HG02884 (cell line): ENCODE measurements around the gene TXNDC2.
"Not testable (repeated sequence)": the region's sequence is repeated elsewhere in the genome, so short reads cannot be mapped to it uniquely, and the experiment has no call there.

Experiments
- ATAC-seq: cut with Tn5 transposase; IDR thresholded peaks from one replicate; pipeline ENCODE4 v1.9.1; 2021; ENCODE audit warnings: mild to moderate bottlenecking, moderate library complexity; ENCODE audit not compliant: unreplicated experiment

TXNDC2 gene

DNA sequence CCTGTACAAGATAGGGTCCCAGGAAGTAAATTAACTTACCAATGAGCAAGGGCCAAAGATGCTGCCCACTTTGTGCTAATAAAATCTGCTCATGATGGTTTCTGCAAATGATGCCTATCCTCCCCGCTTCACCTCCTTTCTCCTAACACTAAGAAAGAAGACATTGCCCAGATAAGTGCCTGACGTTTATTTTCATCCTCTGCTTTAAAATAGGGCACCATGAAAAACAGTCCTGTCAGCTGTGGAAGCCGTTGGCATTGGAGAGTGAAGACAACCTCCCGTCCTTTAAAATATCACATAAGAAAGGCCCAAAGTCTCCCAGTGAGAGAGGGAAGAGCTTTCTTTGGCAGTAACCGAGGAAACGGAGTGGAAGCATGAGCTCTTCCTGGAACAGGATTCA, 1.7 kb upstream of the TXNDC2 start:
- ATAC-seq = no peak

GRCh38 chr18:9884532-9885140, 1.1 kb upstream of the TXNDC2 start:
- no peak for ATAC-seq

DNA sequence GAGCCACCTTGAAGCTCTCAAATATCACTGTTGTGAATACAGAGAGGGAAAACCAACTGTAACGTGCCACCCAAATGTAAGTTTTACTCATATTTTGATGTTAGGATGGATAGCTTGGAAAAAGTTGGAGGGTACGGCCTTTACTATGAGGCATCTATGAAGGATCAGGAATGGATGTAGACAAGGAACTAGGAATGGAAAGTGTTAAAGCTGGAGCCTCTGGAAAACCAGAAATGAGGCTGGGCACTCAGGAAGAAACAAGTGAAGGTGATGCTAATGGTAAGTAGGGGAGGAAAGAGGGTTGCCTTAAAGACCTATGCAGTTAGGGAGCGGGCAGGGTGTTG, 204 bp downstream of the TXNDC2 start:
- no peak for ATAC-seq

DNA sequence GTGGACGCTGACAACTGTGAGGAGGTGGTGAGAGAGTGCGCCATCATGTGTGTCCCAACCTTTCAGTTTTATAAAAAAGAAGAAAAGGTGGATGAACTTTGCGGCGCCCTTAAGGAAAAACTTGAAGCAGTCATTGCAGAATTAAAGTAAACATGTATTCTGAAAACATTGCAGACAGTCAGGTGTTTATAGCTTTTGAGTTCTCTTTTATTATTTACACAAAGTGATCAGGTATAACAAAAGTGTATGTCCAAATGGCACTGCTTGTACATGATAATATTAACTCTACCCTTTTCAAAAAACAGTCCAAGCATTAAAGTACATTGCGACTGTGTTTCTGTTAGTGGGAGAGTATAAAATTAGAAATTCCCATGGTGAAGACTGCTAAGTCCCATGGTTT, 2.2 kb downstream of the TXNDC2 start:
- no peak for ATAC-seq

DNA sequence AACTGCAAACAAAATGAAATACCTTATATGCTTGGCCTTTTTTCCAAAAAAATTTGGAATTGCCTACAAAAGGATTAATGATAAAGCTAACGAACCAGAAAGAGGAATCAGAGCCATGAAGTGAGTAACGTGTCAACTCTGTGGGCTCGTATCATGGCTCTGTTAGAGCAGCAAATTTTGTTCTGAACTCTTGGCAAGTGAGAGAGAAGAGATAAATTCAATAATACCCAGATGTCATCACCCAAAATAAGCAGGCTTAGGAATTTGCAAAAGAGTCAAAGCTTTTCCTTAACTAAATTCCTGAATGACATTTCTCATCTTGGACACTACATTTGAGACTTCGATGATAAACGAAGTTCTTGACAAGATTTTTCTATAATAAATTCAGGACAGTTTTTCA, 4.4 kb downstream of the TXNDC2 start:
- no peak for ATAC-seq

DNA sequence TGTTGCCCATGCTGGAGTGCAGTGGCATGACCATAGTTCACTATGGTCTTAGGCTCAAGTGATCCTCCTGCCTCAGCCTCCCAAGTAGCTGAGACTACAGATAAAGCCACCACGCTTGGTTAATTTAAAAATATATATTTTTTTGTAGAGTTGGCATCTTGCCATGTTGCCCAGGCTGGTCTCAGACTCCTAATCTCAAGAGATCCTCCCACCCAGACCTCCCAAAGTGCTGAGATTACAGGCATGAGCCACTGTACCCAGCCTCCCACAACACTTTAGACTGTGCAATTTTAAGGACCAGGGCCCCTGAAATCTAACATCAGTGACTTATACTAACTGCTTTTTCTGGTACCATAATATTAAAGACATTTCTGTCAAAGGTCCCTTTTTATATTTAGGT, 5.2 kb downstream of the TXNDC2 start:
- ATAC-seq = no peak

DNA sequence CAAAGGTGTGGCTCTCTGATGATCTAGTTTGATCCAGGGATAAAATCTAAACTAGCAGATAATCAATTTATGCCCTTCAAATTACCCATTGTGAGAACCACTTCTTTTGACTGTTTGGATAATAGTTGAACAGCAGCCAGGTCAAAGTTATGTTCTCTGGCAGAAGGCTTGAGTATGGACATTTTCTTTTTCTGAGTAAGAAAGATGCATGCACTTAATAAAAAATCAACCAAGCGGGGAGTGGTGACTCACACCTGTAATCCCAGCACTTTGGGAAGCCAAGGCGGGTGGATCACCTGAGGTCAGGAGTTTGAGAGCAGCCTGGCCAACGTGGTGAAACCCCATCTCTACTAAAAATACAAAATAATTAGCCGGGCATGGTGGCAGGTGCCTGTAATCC, 5.7 kb downstream of the TXNDC2 start:
- not testable (repeated sequence) for ATAC-seq

DNA sequence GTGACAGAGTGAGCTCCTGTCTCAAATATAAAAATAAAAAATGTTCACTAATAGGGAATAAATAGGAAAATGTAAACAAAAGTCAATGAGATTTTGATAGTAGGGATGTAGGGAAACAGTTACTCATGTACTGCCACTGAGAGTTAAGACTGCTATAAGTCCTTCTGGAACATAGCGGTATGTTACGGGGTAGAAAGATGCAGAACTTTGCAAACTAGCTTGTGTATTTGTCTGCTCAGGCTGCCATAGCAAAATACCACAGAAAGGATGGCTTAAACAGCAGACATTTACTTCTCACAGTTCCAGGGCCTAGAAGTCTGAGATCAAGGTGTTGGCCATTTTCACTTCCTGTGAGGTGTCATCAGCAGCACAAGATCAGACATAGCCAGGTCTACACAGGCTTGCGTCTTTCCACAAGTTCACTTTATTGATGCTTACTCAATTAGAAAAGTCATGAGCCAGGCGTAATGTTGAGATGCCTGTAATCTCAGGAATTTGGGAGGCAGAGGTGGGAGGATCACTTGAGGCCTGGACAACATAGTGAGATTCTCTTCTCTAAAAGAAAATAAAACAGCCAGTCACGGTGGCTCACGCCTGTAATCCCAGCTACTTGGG, 8.8 kb downstream of the TXNDC2 start:
- ATAC-seq = no peak

GRCh38 chr18:9897129-9897528, 11.4 kb downstream of the TXNDC2 start:
- no peak for ATAC-seq

GRCh38 chr18:9897787-9898291, 12.1 kb downstream of the TXNDC2 start:
- ATAC-seq = not testable (repeated sequence)

GRCh38 chr18:9898792-9899549, 13.2 kb downstream of the TXNDC2 start:
- no peak for ATAC-seq

DNA sequence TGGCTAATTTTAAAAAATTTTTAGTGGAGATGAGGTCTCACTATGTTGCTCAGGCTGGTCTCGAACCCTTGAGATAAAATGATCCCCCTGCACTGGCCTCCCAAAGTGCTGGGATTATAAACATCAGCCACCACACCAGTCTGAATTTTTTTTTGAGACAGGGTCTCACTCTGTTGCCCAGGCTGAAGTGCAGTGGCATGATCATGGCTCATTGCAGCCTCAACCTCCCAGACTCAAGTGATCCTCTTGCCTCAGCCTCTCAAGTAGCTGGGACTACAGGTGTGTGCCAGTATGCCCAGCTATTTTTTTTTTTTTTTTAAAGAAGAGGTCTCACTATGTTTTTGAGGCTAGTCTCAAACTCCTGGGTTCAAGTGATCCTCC, 13.8 kb downstream of the TXNDC2 start:
- not testable (repeated sequence) for ATAC-seq

DNA sequence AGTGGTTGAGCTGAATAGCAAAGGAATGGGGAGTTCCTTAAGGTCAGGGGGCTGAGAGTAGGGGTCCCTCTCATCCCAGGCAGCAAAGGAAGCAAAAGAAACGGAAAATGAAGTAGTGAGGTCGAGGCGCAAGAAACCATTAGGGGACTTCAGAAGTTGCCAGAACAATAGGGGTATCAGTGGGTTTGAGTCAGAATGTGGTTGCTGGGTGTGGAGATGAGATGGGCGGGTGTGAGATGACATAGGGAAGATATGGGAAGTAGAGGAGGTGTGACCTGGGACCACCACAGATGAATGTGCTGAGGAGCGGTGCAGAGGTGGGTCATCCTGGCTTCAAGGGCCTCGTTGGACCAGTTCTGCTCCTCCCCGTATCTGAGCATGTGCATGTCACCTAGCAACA, 14.9 kb downstream of the TXNDC2 start:
- no peak for ATAC-seq

DNA sequence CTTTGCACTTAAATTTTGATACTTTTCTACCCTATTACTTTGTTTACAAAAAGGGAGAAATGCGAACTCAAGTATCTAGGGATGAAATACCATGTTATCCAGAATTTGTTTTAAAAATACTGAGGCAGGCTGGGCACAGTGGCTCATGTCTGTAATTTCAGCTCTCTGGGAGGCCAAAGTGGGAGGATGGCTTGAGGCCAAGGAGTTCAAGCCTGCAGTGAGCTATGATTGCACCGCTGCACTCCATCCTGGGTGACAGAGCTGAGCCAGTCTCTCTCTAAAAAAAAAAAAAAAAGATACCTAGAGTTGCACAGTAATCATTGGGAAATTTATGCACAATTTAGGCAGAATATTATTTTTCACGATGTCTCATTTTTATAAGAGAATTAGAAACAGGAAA, 15.6 kb downstream of the TXNDC2 start:
- ATAC-seq = no peak

GRCh38 chr18:9902264-9902663, 16.5 kb downstream of the TXNDC2 start:
- ATAC-seq = not testable (repeated sequence)

GRCh38 chr18:9902832-9903231, 17.1 kb downstream of the TXNDC2 start:
- no peak for ATAC-seq

GRCh38 chr18:9905401-9905922, 19.7 kb downstream of the TXNDC2 start:
- ATAC-seq = no peak

- ATAC-seq = no peak
These were observed 20.7 kb downstream of the TXNDC2 start for GRCh38 chr18:9906481-9906880.

DNA sequence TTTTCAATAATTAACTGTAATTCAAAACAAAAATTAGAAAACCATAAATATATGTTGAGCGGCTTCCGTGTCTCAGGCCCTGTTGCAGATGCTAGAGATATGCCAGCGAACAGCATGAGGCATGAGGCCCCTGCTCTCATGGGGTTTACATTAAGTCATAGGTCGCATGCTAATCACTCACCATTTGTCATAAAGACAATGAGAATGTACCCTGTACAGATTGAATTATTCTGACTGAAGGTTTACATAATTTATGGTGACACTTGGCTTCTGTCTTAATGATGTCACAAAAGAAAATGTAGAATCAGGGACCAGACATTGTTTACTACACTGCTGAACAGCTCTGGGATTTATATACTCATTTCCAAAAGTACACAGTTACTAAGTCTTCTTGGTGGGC, 22.1 kb downstream of the TXNDC2 start:
- no peak for ATAC-seq

- ATAC-seq = no peak
These were observed 24.3 kb downstream of the TXNDC2 start for GRCh38 chr18:9910071-9910470.

DNA sequence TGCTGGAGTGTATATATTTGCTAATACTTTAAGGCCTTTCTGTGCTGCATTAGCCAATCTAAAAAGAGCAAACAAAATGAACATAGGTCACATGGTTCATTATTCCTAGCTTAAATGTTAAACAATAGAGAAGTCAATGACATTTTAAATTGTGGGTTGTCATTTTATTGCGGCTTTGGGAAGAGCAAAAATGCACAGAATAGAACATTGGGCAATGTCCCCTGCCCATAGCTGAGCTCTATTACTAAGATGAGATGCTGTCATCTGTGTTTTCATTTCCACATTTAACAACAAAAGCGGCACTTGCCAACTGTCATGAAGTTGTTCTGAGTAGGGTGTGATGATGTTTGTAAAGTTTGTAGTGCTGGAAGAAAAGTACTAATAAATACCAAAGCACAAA, 24.9 kb downstream of the TXNDC2 start:
- ATAC-seq = no peak

DNA sequence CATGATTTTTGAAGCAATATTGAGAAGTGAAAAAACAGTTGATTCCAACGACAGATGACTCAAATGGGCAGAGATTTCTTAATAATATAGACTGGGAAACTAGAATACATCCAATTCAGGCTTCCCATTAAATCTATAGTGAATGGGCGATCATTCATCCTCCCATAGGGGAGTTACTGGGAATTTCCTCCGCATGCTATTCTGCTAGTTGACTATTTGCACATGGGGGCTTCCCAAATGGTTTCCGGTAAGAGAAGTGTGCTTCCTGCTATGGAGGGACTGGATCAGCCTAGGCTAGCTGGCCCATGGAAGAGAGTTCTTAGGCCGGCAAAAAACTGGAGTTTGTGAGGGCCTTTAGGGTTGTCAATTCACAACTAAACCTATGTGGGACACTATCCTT, 25.5 kb downstream of the TXNDC2 start:
- ATAC-seq = no peak
